Tibial artery (tissue), 4 donors: Measurements from ENCODE around the gene CALN1.

ENCODE experiments used
- DNase-seq, 2 donors: peaks; one replicate each; pipeline ENCODE4 v3.0.0-alpha.2; 2019
- H3K27ac ChIP-seq, 2 donors: fragments of 200-600 bp; sonication (generic) in 1 of 2; 1 replicate in 1 of 2; 2 replicates in 1 of 2; pipeline ENCODE4 v1.5.1; 2018 to 2019; ENCODE audit warnings: mild to moderate bottlenecking in 1 of 2
- H3K27me3 ChIP-seq, 2 donors: fragments of 200-600 bp; sonication (generic) in 1 of 2; one replicate each; pipeline versions ENCODE4 v1.5.1 to v1.6.0; 2016 to 2019
- H3K36me3 ChIP-seq, 3 donors: fragments of 200-600 bp; sonication (generic) in 2 of 3; one replicate each; pipeline ENCODE4 v1.5.1; 2016 to 2019; ENCODE audit warnings: mild to moderate bottlenecking in 2 of 3
- H3K4me1 ChIP-seq, 4 donors: fragments of 200-600 bp; sonication (generic) in 2 of 4; 1 replicate in 3 of 4; 2 replicates in 1 of 4; pipeline ENCODE4 v1.5.1; 2016 to 2019
- H3K4me3 ChIP-seq, 2 donors: fragments of 200-600 bp; sonication (generic) in 1 of 2; 1 replicate in 1 of 2; 2 replicates in 1 of 2; pipeline ENCODE4 v1.5.1; 2018 to 2019; ENCODE audit warnings: mild to moderate bottlenecking in 2 of 2
- H3K9me3 ChIP-seq, 3 donors: fragments of 200-600 bp; sonication (generic) in 1 of 3; one replicate each; pipeline ENCODE4 v1.5.1; 2016 to 2019
- CTCF ChIP-seq, 2 experiments: fragments of 200-600 bp in 1 of 2; fragments of 450-650 bp in 1 of 2; IDR thresholded peaks; one replicate each; pipeline ENCODE4 v1.5.1; 2017 to 2019; ENCODE audit warnings: antibody characterized with exemption in 2 of 2, mild to moderate bottlenecking in 1 of 2, moderate library complexity in 1 of 2
- intact Hi-C: fragments of 100-400 bp; cut with DNase I; formaldehyde crosslinking; loops from one replicate; pipeline ENCODE4 v1.15.0; 2023; ENCODE audit warnings: low total_unique reads

CALN1 gene

GRCh38 chr7:72298091-72298490, 114.0 kb downstream of the CALN1 start:
- Histone ChIP-seq H3K36me3 (no peaks in the 10 kb centered on the region), H3K9me3 (no peaks in the 10 kb centered on the region), H3K27me3 (no peaks in the 10 kb centered on the region), H3K4me1 (no peaks in the 10 kb centered on the region), H3K27ac (no peak overlapping the region), H3K4me3 (no peak overlapping the region)
- DNase-seq: no peak
- TF ChIP-seq CTCF (IDR thresholded peaks at IDR 0.05): no peak
- intact Hi-C loops: no loop called here

GRCh38 chr7:72297636-72298035, 114.5 kb downstream of the CALN1 start:
- Histone ChIP-seq H3K4me1 (no peaks in the 10 kb centered on the region), H3K4me3 (no peak overlapping the region), H3K27me3 (no peaks in the 10 kb centered on the region), H3K9me3 (no peaks in the 10 kb centered on the region), H3K36me3 (no peaks in the 10 kb centered on the region), H3K27ac (no peak overlapping the region)
- intact Hi-C loops: no loop called here
- no peak for TF ChIP-seq CTCF (IDR thresholded peaks at IDR 0.05)
- DNase-seq: no peak

- Histone ChIP-seq H3K9me3 (peaks cover 0 to 5% (median 0%) of the 10 kb centered on the region in 3 donors), H3K27ac (no peak overlapping the region), H3K27me3 (no peaks in the 10 kb centered on the region), H3K4me3 (no peak overlapping the region), H3K36me3 (no peaks in the 10 kb centered on the region), H3K4me1 (no peaks in the 10 kb centered on the region)
- intact Hi-C loops: no loop called here
- TF ChIP-seq CTCF (IDR thresholded peaks at IDR 0.05): no peak
- no peak for DNase-seq
Measured at GRCh38 chr7:72292794-72293193, 119.3 kb downstream of the CALN1 start.

GRCh38 chr7:72292118-72292517, 120.0 kb downstream of the CALN1 start:
- H3K4me1 ChIP-seq: no peaks in the 10 kb centered on the region
- no peak for TF ChIP-seq CTCF (IDR thresholded peaks at IDR 0.05)

GRCh38 chr7:72286519-72286918, 125.6 kb downstream of the CALN1 start:
- TF ChIP-seq CTCF (IDR thresholded peaks at IDR 0.05): no peak
- Histone ChIP-seq H3K27me3 (no peaks in the 10 kb centered on the region), H3K4me1 (no peaks in the 10 kb centered on the region), H3K27ac (no peak overlapping the region), H3K36me3 (no peaks in the 10 kb centered on the region), H3K9me3 (peaks cover 0 to 5% (median 0%) of the 10 kb centered on the region in 3 donors), H3K4me3 (no peak overlapping the region)
- intact Hi-C loops: no loop called here
- no peak for DNase-seq

More at GRCh38 chr7:72292118-72292517, 120.0 kb downstream of the CALN1 start:
- intact Hi-C loops: no loop called here
- H3K9me3 ChIP-seq: peaks cover 0 to 5% (median 0%) of the 10 kb centered on the region in 3 donors
- no peaks in the 10 kb centered on the region for H3K36me3 ChIP-seq
- H3K27me3 ChIP-seq: no peaks in the 10 kb centered on the region
- H3K27ac ChIP-seq: no peak overlapping the region
- no peak for DNase-seq
- H3K4me3 ChIP-seq: no peak overlapping the region

- H3K9me3 ChIP-seq: no peaks in the 10 kb centered on the region
- H3K36me3 ChIP-seq: no peaks in the 10 kb centered on the region
- no peak for TF ChIP-seq CTCF (IDR thresholded peaks at IDR 0.05)
- H3K27me3 ChIP-seq: no peaks in the 10 kb centered on the region
- no peak overlapping the region for H3K27ac ChIP-seq
- H3K4me3 ChIP-seq: no peak overlapping the region
- intact Hi-C loops: no loop called here
- no peaks in the 10 kb centered on the region for H3K4me1 ChIP-seq
- no peak for DNase-seq
Measured at GRCh38 chr7:72283309-72283708, 128.8 kb downstream of the CALN1 start.
